T-cell (primary cell): Measurements from ENCODE around the gene COG4. TPM values are rescaled to one million over a fixed set of nuclear protein-coding genes. Genes with fewer than 3 reads are reported as not detected.
A peak's percentile ranks its signal among the peaks of the same experiment; 100 is the strongest.

Experiments
- ATAC-seq, 4 experiments: fragments of 200-7000 bp in 3 of 4; fragments of 150-1000 bp in 1 of 4; cut with Tn5 transposase; replicated peaks in 1 of 4; 1 replicate in 3 of 4; 2 replicates in 1 of 4; pipeline ENCODE4 v1.10.0; 2021; ENCODE audit warnings: moderate library complexity in 3 of 4, mild to moderate bottlenecking in 2 of 4, moderate number of reproducible peaks in 1 of 4
- CTCF ChIA-PET, 2 donors: fragments of 300-600 bp; sonication (Branson Sonifier 250); formaldehyde crosslinking; loops; one replicate each; lab custom pipeline; 2022; ENCODE audit warnings: antibody characterized with exemption in 2 of 2; lab: Charles Lee
- POLR2A ChIA-PET, 2 donors: fragments of 300-600 bp; sonication (Branson Sonifier 250); formaldehyde crosslinking; loops; one replicate each; lab custom pipeline; 2022; ENCODE audit warnings: antibody characterized with exemption in 2 of 2; lab: Charles Lee
- DNase-seq, 35 experiments: peaks; one replicate each; pipeline versions ENCODE4 v3.0.0 to v3.0.0-alpha.2; 2013 to 2023
- H3K27ac ChIP-seq: one replicate; pipeline ENCODE4 v1.5.1; 2013; ENCODE audit warnings: low read length
- H3K27me3 ChIP-seq, 2 experiments: replicated peaks in 1 of 2; 1 replicate in 1 of 2; 2 replicates in 1 of 2; pipeline versions ENCODE4 v1.6.1 to v1.7.0; 2013; ENCODE audit warnings: low read length in 1 of 2, mixed read lengths in 1 of 2; ENCODE audit not compliant: control insufficient read depth in 2 of 2, insufficient read depth in 2 of 2; ENCODE audit errors: extremely low read depth in 1 of 2
- H3K36me3 ChIP-seq, 2 donors: 1 replicate in 1 of 2; 2 replicates in 1 of 2; pipeline versions ENCODE4 v1.6.1 to v1.7.0; 2013; ENCODE audit warnings: low read length in 1 of 2; ENCODE audit not compliant: control insufficient read depth in 2 of 2, insufficient read depth in 1 of 2; ENCODE audit errors: extremely low read depth in 1 of 2
- H3K4me1 ChIP-seq, 2 experiments: 1 replicate in 1 of 2; 2 replicates in 1 of 2; pipeline versions ENCODE4 v1.6.1 to v1.7.0; 2013; ENCODE audit warnings: low read length in 2 of 2, mixed read lengths in 1 of 2; ENCODE audit not compliant: insufficient read depth in 2 of 2, control insufficient read depth in 1 of 2; ENCODE audit errors: extremely low read depth in 1 of 2
- H3K4me3 ChIP-seq, 2 donors: 1 replicate in 1 of 2; 2 replicates in 1 of 2; pipeline versions ENCODE4 v1.5.1 to v1.7.0; 2013; ENCODE audit warnings: mild to moderate bottlenecking in 2 of 2, low read length in 1 of 2, moderate library complexity in 1 of 2; ENCODE audit not compliant: control insufficient read depth in 1 of 2; ENCODE audit errors: extremely low read depth in 1 of 2
- H3K9me3 ChIP-seq: 2 replicates; pipeline ENCODE4 v1.7.0; 2013
- H3K27ac Mint-ChIP-seq, 2 donors: one replicate each; pipeline ENCODE4 v1.8.0; 2020 to 2021; ENCODE audit warnings: mild to moderate bottlenecking in 2 of 2, mixed read lengths in 2 of 2
- H3K27me3 Mint-ChIP-seq, 2 donors: one replicate each; pipeline ENCODE4 v1.8.0; 2021 to 2022; ENCODE audit warnings: mixed read lengths in 2 of 2
- H3K36me3 Mint-ChIP-seq: one replicate; pipeline ENCODE4 v1.8.0; 2021; ENCODE audit warnings: mixed read lengths
- H3K4me1 Mint-ChIP-seq, 3 donors: one replicate each; pipeline ENCODE4 v1.8.0; 2020 to 2022; ENCODE audit warnings: mixed read lengths in 3 of 3, mild to moderate bottlenecking in 1 of 3
- H3K4me3 Mint-ChIP-seq, 3 donors: one replicate each; pipeline ENCODE4 v1.8.0; 2020 to 2022; ENCODE audit warnings: mild to moderate bottlenecking in 3 of 3, mixed read lengths in 3 of 3, moderate library complexity in 3 of 3
- H3K9me3 Mint-ChIP-seq, 3 donors: one replicate each; pipeline ENCODE4 v1.8.0; 2020 to 2022; ENCODE audit warnings: mixed read lengths in 3 of 3
- WGBS: methylation state at CpG from one replicate; pipeline ENCODE4 v1.1.5; 2013; ENCODE audit warnings: missing lambda C conversion rate; ENCODE audit not compliant: insufficient coverage; 5-methylcytosine and 5-hydroxymethylcytosine counted together
- total RNA-seq, 35 experiments: library from RNA in 6 of 35; stranded (reverse) in 6 of 35; fragments of 120-200 nt in 1 of 35; gene quantifications; one replicate each; pipeline versions ENCODE4 v1.2.1 to v1.2.4 and lab custom pipeline; 2013 to 2026

The COG4 gene
- total RNA-seq, 5 donors from 2014 or later (not counting 1 experiment from before 2014, with no cell fraction given): 49.5 to 70.6 (median 60.6) TPM

GRCh38 chr16:70480127-70481105, 42.9 kb downstream of the COG4 start:
- WGBS: 92% methylated on average over 15 of the region's 17 CpGs
- no peak overlapping the region for H3K27ac ChIP-seq
- Mint-ChIP-seq H3K27me3 (no peaks in the 10 kb centered on the region), H3K36me3 (peaks cover 23% of the 10 kb centered on the region), H3K9me3 (no peaks in the 10 kb centered on the region), H3K27ac (no peak overlapping the region), H3K4me1 (peaks cover 0 to 6% (median 2%) of the 10 kb centered on the region in 3 donors), H3K4me3 (no peak overlapping the region)
- no peak for DNase-seq
- H3K36me3 ChIP-seq: peaks cover 36 to 66% of the 10 kb centered on the region in 2 donors
- H3K9me3 ChIP-seq: no peaks in the 10 kb centered on the region
- H3K27me3 ChIP-seq: no peaks in the 10 kb centered on the region
- no peak overlapping the region for H3K4me3 ChIP-seq
- no peak for ATAC-seq
- ChIA-PET POLR2A (interaction anchor here in 1 of 2 donors (0.5 to 0.6 kb wide), 2 partner anchors 40 to 45 kb away, joined by 3 read pairs; no protein-coding TSS in a partner anchor), CTCF (no interaction called here)
- H3K4me1 ChIP-seq: peaks cover 0 to 11% of the 10 kb centered on the region in 2 experiments

- Histone ChIP-seq H3K9me3 (no peaks in the 10 kb centered on the region), H3K4me3 (no peak overlapping the region), H3K27ac (no peak overlapping the region), H3K4me1 (peaks cover 0 to 11% of the 10 kb centered on the region in 2 experiments), H3K27me3 (no peaks in the 10 kb centered on the region), H3K36me3 (peaks cover 33 to 68% of the 10 kb centered on the region in 2 donors)
- POLR2A ChIA-PET: no interaction called here
- Mint-ChIP-seq H3K27me3 (no peaks in the 10 kb centered on the region), H3K4me1 (peaks cover 0 to 6% (median 2%) of the 10 kb centered on the region in 3 donors), H3K36me3 (peaks cover 23% of the 10 kb centered on the region), H3K4me3 (no peak overlapping the region), H3K9me3 (no peaks in the 10 kb centered on the region), H3K27ac (peak overlapping the region in 1 of 2 donors; percentile 63)
- ATAC-seq (no peak), DNase-seq (no peak)
- 83% methylated on average over 10 of the region's 10 CpGs for WGBS
- CTCF ChIA-PET: no interaction called here
These were observed 44.4 kb downstream of the COG4 start for GRCh38 chr16:70478912-70479341.

GRCh38 chr16:70478169-70478568, 45.2 kb downstream of the COG4 start:
- H3K9me3 Mint-ChIP-seq: no peaks in the 10 kb centered on the region
- Histone ChIP-seq H3K27ac (no peak overlapping the region), H3K27me3 (no peaks in the 10 kb centered on the region), H3K9me3 (no peaks in the 10 kb centered on the region), H3K4me1 (peaks cover 0 to 11% of the 10 kb centered on the region in 2 experiments), H3K36me3 (peaks cover 37 to 60% of the 10 kb centered on the region in 2 donors), H3K4me3 (no peak overlapping the region)
- peak overlapping the region; percentile 36 to 41 for H3K27ac Mint-ChIP-seq
- ChIA-PET CTCF (no interaction called here), POLR2A (no interaction called here)
- no peaks in the 10 kb centered on the region for H3K27me3 Mint-ChIP-seq
- 92% methylated on average over 8 of the region's 8 CpGs for WGBS
- peaks cover 0 to 6% (median 2%) of the 10 kb centered on the region in 3 donors for H3K4me1 Mint-ChIP-seq
- peaks cover 24% of the 10 kb centered on the region for H3K36me3 Mint-ChIP-seq
- ATAC-seq (no peak), DNase-seq (no peak)
- H3K4me3 Mint-ChIP-seq: no peak overlapping the region

- Histone ChIP-seq H3K27me3 (no peaks in the 10 kb centered on the region), H3K4me3 (no peak overlapping the region), H3K36me3 (peaks cover 43 to 53% of the 10 kb centered on the region in 2 donors), H3K4me1 (peaks cover 0 to 11% of the 10 kb centered on the region in 2 experiments), H3K27ac (no peak overlapping the region), H3K9me3 (no peaks in the 10 kb centered on the region)
- WGBS: 70% methylated on average over 10 of the region's 13 CpGs
- DNase-seq: no peak
- H3K4me1 Mint-ChIP-seq: peaks cover 0 to 6% (median 2%) of the 10 kb centered on the region in 3 donors
- no peaks in the 10 kb centered on the region for H3K9me3 Mint-ChIP-seq
- ATAC-seq: no peak
- H3K36me3 Mint-ChIP-seq: peaks cover 14% of the 10 kb centered on the region
- no peak overlapping the region for H3K27ac Mint-ChIP-seq
- CTCF ChIA-PET: no interaction called here
- H3K4me3 Mint-ChIP-seq: no peak overlapping the region
- POLR2A ChIA-PET: no interaction called here
- no peaks in the 10 kb centered on the region for H3K27me3 Mint-ChIP-seq
These were observed 46.9 kb downstream of the COG4 start for GRCh38 chr16:70476272-70477020.

GRCh38 chr16:70475054-70475871, 48.1 kb downstream of the COG4 start:
- no peak overlapping the region for H3K4me3 Mint-ChIP-seq
- H3K4me1 Mint-ChIP-seq: peaks cover 0 to 6% (median 2%) of the 10 kb centered on the region in 3 donors
- no peak for DNase-seq
- H3K27me3 Mint-ChIP-seq: no peaks in the 10 kb centered on the region
- Histone ChIP-seq H3K36me3 (peaks cover 39 to 42% of the 10 kb centered on the region in 2 donors), H3K27me3 (no peaks in the 10 kb centered on the region), H3K9me3 (no peaks in the 10 kb centered on the region), H3K27ac (no peak overlapping the region), H3K4me3 (no peak overlapping the region), H3K4me1 (peaks cover 0 to 11% of the 10 kb centered on the region in 2 experiments)
- 95% methylated on average over 23 of the region's 24 CpGs for WGBS
- H3K36me3 Mint-ChIP-seq: peaks cover 5% of the 10 kb centered on the region
- no peak overlapping the region for H3K27ac Mint-ChIP-seq
- no peaks in the 10 kb centered on the region for H3K9me3 Mint-ChIP-seq
- ATAC-seq: no peak
- POLR2A ChIA-PET: no interaction called here
- CTCF ChIA-PET: interaction anchor here in 1 of 2 donors (0.5 kb wide), 1 partner anchor 67 kb away, joined by 7 read pairs; no protein-coding TSS in a partner anchor
